Left lung (tissue), 10 donors: ENCODE data around the gene PLA2R1. TPM values are rescaled to one million over a fixed set of nuclear protein-coding genes. Genes with fewer than 3 reads are reported as not detected.

Experiments
- ATAC-seq: fragments of 200-7000 bp; cut with Tn5 transposase; one replicate; pipeline ENCODE4 v1.9.1; 2020; ENCODE audit warnings: moderate library complexity
- DNase-seq, 4 donors: peaks; one replicate each; pipeline ENCODE4 v3.0.0-alpha.2; 2013 to 2020
- H3K27ac ChIP-seq, 2 donors: fragments of 200-600 bp; sonication (generic) in 1 of 2; one replicate each; pipeline versions ENCODE4 v1.5.0 to v1.8.0; 2020 to 2021
- H3K27me3 ChIP-seq, 2 donors: fragments of 200-600 bp; sonication (generic) in 1 of 2; one replicate each; pipeline versions ENCODE4 v1.5.0 to v1.8.0; 2020 to 2021
- H3K36me3 ChIP-seq, 2 donors: fragments of 200-600 bp; sonication (generic) in 1 of 2; one replicate each; pipeline versions ENCODE4 v1.5.0 to v1.8.0; 2020 to 2021
- H3K4me1 ChIP-seq, 2 donors: fragments of 200-600 bp; one replicate each; pipeline ENCODE4 v1.8.0; 2021
- H3K4me3 ChIP-seq, 2 donors: fragments of 200-600 bp; sonication (generic) in 1 of 2; one replicate each; pipeline versions ENCODE4 v1.5.0 to v1.8.0; 2020 to 2021; ENCODE audit warnings: mild to moderate bottlenecking in 1 of 2
- H3K9me3 ChIP-seq, 2 donors: fragments of 200-600 bp; sonication (generic) in 1 of 2; one replicate each; pipeline versions ENCODE4 v1.5.0 to v1.8.0; 2020 to 2021
- intact Hi-C, 2 donors: fragments of 100-400 bp; cut with DNase I; formaldehyde crosslinking; loops; one replicate each; pipeline versions ENCODE4 v1.11.2 to v1.14.2; 2022
- polyA plus RNA-seq, 6 donors: library from polyadenylated mRNA; unstranded; fragments of 120-200 nt; gene quantifications; one replicate each; pipeline ENCODE4 v1.2.1, GENCODE V29; 2013; ENCODE audit not compliant: insufficient read length in 6 of 6
- total RNA-seq, 2 donors: library from RNA; stranded (reverse); fragmentation: NEBNext Ultra II Directional; extraction: Animal tissue kit (Norgen Biotek cat#: 25700); gene quantifications; one replicate each; pipeline ENCODE4 v1.2.1, GENCODE V29; 2021
- TF ChIP-seq, protein P1 (sequence below), 2 donors: fragments of 200-600 bp; sonication (generic) in 1 of 2; IDR thresholded peaks; one replicate each; pipeline versions ENCODE4 v1.5.0 to v1.8.0; 2021; ENCODE audit warnings: antibody characterized with exemption in 2 of 2
- donor health status: DM: no; HTN: yes; CAD: no.
- donor health status: DM: no; HTN: no; CAD: no.

The PLA2R1 gene
- total and polyA plus RNA-seq, 8 donors = 4.1 to 7.2 (median 5.5) TPM

DNA sequence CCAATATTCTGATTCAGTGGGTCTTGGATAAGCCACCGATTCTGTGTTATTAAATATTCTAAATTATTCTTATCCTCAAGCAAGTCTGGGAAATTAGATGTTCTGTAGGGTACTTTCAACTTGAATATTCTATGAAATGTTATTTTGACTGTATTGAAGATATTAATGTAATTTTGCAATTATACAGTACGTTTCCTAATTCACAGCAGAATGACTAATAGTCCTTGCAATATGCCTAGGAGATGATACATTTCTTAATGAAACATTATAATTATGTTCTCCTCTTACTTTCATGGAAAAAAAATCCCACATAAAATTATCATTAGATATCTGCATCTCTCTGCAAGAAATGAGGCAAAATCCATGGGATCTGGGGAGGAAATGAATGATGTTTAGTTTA, 46.2 kb upstream of the PLA2R1 start:
- intact Hi-C loops = no loop called here
- no peak for ATAC-seq
- no peaks in the 10 kb centered on the region for H3K4me1 ChIP-seq
- no peak for DNase-seq
- H3K36me3 ChIP-seq = no peaks in the 10 kb centered on the region
- no peaks in the 10 kb centered on the region for H3K9me3 ChIP-seq
- no peaks in the 10 kb centered on the region for H3K27me3 ChIP-seq
- no peak overlapping the region for H3K27ac ChIP-seq
- H3K4me3 ChIP-seq = no peak overlapping the region
- TF ChIP-seq, protein P1, sequence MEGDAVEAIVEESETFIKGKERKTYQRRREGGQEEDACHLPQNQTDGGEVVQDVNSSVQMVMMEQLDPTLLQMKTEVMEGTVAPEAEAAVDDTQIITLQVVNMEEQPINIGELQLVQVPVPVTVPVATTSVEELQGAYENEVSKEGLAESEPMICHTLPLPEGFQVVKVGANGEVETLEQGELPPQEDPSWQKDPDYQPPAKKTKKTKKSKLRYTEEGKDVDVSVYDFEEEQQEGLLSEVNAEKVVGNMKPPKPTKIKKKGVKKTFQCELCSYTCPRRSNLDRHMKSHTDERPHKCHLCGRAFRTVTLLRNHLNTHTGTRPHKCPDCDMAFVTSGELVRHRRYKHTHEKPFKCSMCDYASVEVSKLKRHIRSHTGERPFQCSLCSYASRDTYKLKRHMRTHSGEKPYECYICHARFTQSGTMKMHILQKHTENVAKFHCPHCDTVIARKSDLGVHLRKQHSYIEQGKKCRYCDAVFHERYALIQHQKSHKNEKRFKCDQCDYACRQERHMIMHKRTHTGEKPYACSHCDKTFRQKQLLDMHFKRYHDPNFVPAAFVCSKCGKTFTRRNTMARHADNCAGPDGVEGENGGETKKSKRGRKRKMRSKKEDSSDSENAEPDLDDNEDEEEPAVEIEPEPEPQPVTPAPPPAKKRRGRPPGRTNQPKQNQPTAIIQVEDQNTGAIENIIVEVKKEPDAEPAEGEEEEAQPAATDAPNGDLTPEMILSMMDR (IDR thresholded peaks at IDR 0.05) = no peak

DNA sequence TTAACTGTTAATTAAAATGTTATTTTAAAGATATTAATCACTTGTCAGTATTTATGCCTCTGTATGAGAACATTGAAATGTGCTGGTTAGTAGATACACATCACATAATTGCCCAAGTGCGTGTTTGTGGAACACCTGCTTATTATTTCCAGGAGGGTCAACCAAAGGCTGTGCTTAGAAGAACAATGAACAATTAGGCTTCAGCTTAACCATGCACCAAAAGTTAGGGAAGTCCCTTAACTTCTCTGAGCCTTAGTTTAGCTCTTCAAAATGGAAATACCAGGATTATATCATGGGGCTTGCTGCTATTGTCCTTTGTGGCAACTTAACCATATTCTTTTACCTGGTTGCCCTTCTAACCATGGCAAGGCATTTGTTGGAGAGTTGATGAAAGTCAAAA, 43.0 kb upstream of the PLA2R1 start:
- H3K27ac ChIP-seq = no peak overlapping the region
- ATAC-seq = no peak
- no peak for DNase-seq
- no peak overlapping the region for H3K4me3 ChIP-seq
- intact Hi-C loops = no loop called here
- TF ChIP-seq, protein P1 (IDR thresholded peaks at IDR 0.05) = no peak
- H3K4me1 ChIP-seq = no peaks in the 10 kb centered on the region
- no peaks in the 10 kb centered on the region for H3K9me3 ChIP-seq
- no peaks in the 10 kb centered on the region for H3K36me3 ChIP-seq
- H3K27me3 ChIP-seq = no peaks in the 10 kb centered on the region

DNA sequence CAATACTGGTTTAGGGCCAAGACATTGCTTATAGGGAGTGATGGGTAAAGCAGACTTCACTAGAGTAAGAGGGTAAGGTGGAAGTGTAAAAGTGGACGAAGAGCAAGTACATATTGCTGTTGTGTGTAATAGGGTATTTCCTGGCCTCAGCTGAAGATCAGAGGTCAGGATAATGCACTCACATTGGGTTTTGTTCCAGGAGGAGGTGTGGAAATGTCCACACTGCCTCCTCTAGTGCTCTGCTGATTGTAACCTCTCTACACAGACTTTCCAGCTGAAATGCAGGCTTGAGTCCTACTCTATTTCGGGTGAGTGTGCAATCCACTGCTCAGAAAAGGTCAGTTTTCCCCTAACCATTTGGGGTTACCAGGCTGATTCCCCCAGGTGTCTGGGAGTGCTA, 41.7 kb upstream of the PLA2R1 start:
- DNase-seq = no peak
- Histone ChIP-seq H3K4me1 (no peaks in the 10 kb centered on the region), H3K27me3 (no peaks in the 10 kb centered on the region), H3K4me3 (no peak overlapping the region), H3K9me3 (no peaks in the 10 kb centered on the region), H3K27ac (no peak overlapping the region), H3K36me3 (no peaks in the 10 kb centered on the region)
- intact Hi-C loops = no loop called here
- TF ChIP-seq, protein P1 (IDR thresholded peaks at IDR 0.05) = no peak
- ATAC-seq = no peak

DNA sequence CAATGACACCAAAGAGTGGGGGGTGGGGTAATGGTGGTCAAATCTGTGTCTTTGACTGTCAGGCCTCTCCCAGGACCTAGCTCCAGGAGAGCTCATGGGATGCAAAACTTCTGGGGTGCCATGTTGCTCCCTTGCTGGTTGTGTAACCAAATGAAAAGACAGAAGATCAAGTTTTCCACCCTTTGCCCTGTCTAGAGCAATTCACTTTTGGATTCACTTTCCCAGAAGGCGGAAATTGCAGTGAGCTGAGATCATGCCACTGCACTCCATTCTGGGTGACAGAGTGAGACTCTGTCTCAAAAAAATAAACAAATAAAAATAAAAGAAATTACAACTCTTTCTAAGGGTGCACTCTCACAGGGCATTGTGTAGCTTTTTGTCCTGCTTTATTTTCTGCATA, 34.9 kb upstream of the PLA2R1 start:
- peaks cover 0 to 13% of the 10 kb centered on the region in 2 donors for H3K9me3 ChIP-seq
- no peaks in the 10 kb centered on the region for H3K4me1 ChIP-seq
- intact Hi-C loops = no loop called here
- no peak overlapping the region for H3K4me3 ChIP-seq
- DNase-seq (no peak), ATAC-seq (no peak)
- H3K27ac ChIP-seq = no peak overlapping the region
- TF ChIP-seq, protein P1 (IDR thresholded peaks at IDR 0.05) = no peak
- H3K36me3 ChIP-seq = no peaks in the 10 kb centered on the region
- no peaks in the 10 kb centered on the region for H3K27me3 ChIP-seq

DNA sequence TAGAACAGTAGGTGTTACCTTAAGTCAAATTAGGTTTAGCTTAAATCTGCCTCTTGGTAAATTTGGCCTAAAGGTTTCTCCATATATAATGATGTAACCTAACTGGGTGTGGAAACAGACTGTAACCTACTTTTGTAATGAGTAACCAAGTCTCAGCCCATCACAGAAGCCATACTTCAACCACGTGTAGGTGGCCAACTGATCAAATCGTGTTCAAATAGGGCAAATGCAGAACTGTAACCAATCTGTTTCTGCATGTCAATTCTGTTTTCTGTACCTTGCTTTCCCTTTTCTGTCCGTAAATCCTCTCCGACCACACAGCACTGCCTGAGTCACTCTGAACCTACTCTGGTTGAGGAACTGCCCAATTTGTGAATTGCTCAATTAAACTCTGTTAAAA, 34.0 kb upstream of the PLA2R1 start:
- Histone ChIP-seq H3K27ac (no peak overlapping the region), H3K4me1 (no peaks in the 10 kb centered on the region), H3K36me3 (no peaks in the 10 kb centered on the region), H3K27me3 (no peaks in the 10 kb centered on the region), H3K9me3 (peaks cover 0 to 20% of the 10 kb centered on the region in 2 donors), H3K4me3 (no peak overlapping the region)
- no peak for DNase-seq
- intact Hi-C loops = no loop called here
- TF ChIP-seq, protein P1 (IDR thresholded peaks at IDR 0.05) = no peak
- no peak for ATAC-seq
